SH-SY5Y (cell line): ENCODE results near the gene ANO10.

Experiments used
- GATA2 ChIP-seq: IDR thresholded peaks from 2 replicates; pipeline ENCODE4 v1.6.1; 2011; ENCODE audit warnings: mild to moderate bottlenecking, low read depth, low read length
- GATA3 ChIP-seq: IDR thresholded peaks from 2 replicates; pipeline ENCODE4 v1.6.1; 2011; ENCODE audit warnings: low read depth, mild to moderate bottlenecking, low read length, moderate library complexity

GRCh38 chr3:43632269-43632733 is 10.5 kb upstream of the ANO10 start:
- TF ChIP-seq GATA2 (no peak), GATA3 (no peak)
